ENCODE data around the gene RIN2. TPM values are rescaled to one million over a fixed set of nuclear protein-coding genes. Genes with fewer than 3 reads are reported as not detected.

The RIN2 gene
- total and polyA plus RNA-seq, 9 of the 15 experiments (the other 6 are each of a cell fraction or from before 2014, with no cell fraction given) = 0.09 TPM; not detected in 8

DNA sequence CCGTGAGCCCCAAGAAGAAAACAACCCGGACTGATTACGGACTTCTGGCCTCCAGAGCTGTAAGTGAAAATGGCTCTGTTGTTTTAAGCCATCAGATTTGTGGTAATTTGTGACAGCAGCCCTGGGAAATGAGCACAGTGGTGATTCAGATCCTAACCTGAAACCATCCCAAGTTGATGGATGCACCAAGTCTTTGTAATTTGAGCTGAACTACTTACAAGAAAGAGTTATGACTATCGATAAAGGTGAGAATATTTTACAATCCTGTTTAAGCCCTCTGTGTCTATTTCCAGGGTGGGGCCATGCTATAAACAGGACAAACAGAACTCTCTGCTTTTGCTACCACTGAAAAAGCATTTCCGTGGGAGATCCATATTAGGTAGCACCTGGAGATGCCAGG, 19.1 kb upstream of the RIN2 start (continued):
- TF ChIP-seq, protein P1, sequence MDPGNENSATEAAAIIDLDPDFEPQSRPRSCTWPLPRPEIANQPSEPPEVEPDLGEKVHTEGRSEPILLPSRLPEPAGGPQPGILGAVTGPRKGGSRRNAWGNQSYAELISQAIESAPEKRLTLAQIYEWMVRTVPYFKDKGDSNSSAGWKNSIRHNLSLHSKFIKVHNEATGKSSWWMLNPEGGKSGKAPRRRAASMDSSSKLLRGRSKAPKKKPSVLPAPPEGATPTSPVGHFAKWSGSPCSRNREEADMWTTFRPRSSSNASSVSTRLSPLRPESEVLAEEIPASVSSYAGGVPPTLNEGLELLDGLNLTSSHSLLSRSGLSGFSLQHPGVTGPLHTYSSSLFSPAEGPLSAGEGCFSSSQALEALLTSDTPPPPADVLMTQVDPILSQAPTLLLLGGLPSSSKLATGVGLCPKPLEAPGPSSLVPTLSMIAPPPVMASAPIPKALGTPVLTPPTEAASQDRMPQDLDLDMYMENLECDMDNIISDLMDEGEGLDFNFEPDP (CRISPR knock-in tag; IDR thresholded peaks at IDR 0.05) = no peak
- no peak for TF ChIP-seq HOXB6 (CRISPR knock-in tag; IDR thresholded peaks at IDR 0.05; ENCODE audit: borderline replicate concordance)
- no peak for TF ChIP-seq ARNT (IDR thresholded peaks at IDR 0.05)

DNA sequence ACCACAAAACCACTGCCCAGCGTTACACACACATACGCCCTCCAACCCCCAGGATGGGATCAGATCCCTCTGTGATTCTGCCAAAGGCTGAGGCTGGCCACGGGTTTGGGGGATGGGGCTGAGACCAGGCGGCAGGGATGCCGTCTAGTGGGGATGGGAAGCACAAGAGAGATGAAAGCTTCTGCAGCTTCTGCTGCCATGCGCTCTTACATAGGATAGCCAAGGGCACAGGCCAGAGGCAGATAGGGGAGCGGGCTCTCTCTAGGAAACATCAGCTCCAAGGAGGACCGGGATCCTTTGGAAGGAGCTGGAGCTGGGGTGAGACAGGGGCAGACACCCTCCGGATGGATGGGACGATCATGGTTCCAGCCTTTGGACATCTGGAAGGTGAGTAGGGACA, 18.7 kb upstream of the RIN2 start:
- no peaks in the 10 kb centered on the region for H4K20me1 ChIP-seq (replicated peaks; ENCODE audit: control insufficient read depth, insufficient read depth, low read length)
- no TSS peak for BruUV-seq (replicated peaks)
- no peaks in the 10 kb centered on the region for H3K9me1 ChIP-seq (ENCODE audit: control insufficient read depth, insufficient read depth, low read length)
- no peak overlapping the region for H2AFZ ChIP-seq (ENCODE audit: low read depth, low read length)
- ChIA-PET CTCF (ENCODE audit: low intra/inter-chr PET ratio) (no interaction called here), POLR2A (no interaction called here)
- H3K27ac ChIP-seq (ENCODE audit: extremely low read depth, low read depth, low read length) = no peak overlapping the region
- intact Hi-C loops (cut with micrococcal nuclease) = no loop called here
- H3K4me3 ChIP-seq = no peak overlapping the region
- no peaks in the 10 kb centered on the region for H3K27me3 ChIP-seq (ENCODE audit: control insufficient read depth in 2 of 2, insufficient read depth in 2 of 2, low read length in 2 of 2)
- H3K9me3 ChIP-seq (replicated peaks; ENCODE audit: control insufficient read depth, insufficient read depth, low read depth, low read length) = no peaks in the 10 kb centered on the region
- H3K4me1 ChIP-seq (replicated peaks in 1 of 2; ENCODE audit: control insufficient read depth in 2 of 2, insufficient read depth in 2 of 2, low read length in 2 of 2) = no peaks in the 10 kb centered on the region
- ATAC-seq = no peak
- H3K79me2 ChIP-seq (ENCODE audit: control insufficient read depth, insufficient read depth, low read length) = no peaks in the 10 kb centered on the region
- in situ Hi-C loops (cut with MboI) = no loop called here
- FAIRE-seq = no peak
- H3K4me2 ChIP-seq (ENCODE audit: insufficient read depth, low read length) = no peak overlapping the region
- H3K9ac ChIP-seq (ENCODE audit: insufficient read depth in 1 of 2, low read depth in 2 of 2, low read length in 2 of 2) = no peak overlapping the region
- no peak for DNase-seq (ENCODE audit: extremely low read depth in 1 of 4, low spot score in 3 of 4)
- H3K36me3 ChIP-seq (ENCODE audit: control insufficient read depth, insufficient read depth, low read length) = no peaks in the 10 kb centered on the region
- 0% methylated on average over 7 of the region's 10 CpGs for WGBS (ENCODE audit: insufficient coverage, low coverage, missing lambda C conversion rate)
- TF ChIP-seq, protein P2, sequence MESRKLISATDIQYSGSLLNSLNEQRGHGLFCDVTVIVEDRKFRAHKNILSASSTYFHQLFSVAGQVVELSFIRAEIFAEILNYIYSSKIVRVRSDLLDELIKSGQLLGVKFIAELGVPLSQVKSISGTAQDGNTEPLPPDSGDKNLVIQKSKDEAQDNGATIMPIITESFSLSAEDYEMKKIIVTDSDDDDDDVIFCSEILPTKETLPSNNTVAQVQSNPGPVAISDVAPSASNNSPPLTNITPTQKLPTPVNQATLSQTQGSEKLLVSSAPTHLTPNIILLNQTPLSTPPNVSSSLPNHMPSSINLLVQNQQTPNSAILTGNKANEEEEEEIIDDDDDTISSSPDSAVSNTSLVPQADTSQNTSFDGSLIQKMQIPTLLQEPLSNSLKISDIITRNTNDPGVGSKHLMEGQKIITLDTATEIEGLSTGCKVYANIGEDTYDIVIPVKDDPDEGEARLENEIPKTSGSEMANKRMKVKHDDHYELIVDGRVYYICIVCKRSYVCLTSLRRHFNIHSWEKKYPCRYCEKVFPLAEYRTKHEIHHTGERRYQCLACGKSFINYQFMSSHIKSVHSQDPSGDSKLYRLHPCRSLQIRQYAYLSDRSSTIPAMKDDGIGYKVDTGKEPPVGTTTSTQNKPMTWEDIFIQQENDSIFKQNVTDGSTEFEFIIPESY (CRISPR knock-in tag; IDR thresholded peaks at IDR 0.05) = no peak
- no peak for TF ChIP-seq NFIX (CRISPR knock-in tag; IDR thresholded peaks at IDR 0.05; ENCODE audit: low read depth)
- TF ChIP-seq DNMT1 (IDR thresholded peaks at IDR 0.05) = no peak
- TF ChIP-seq, protein P3, sequence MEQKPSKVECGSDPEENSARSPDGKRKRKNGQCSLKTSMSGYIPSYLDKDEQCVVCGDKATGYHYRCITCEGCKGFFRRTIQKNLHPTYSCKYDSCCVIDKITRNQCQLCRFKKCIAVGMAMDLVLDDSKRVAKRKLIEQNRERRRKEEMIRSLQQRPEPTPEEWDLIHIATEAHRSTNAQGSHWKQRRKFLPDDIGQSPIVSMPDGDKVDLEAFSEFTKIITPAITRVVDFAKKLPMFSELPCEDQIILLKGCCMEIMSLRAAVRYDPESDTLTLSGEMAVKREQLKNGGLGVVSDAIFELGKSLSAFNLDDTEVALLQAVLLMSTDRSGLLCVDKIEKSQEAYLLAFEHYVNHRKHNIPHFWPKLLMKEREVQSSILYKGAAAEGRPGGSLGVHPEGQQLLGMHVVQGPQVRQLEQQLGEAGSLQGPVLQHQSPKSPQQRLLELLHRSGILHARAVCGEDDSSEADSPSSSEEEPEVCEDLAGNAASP (IDR thresholded peaks at IDR 0.05) = no peak
- no peak for TF ChIP-seq GTF2E2 (tag; IDR thresholded peaks at IDR 0.05)
- no peak for TF ChIP-seq RBM39 (optimal IDR thresholded peaks at IDR 0.05; ENCODE audit: low read depth, low read length)
- TF ChIP-seq JUN (IDR thresholded peaks at IDR 0.05; ENCODE audit: borderline replicate concordance, low read depth, low read length) = no peak
- TF ChIP-seq JUN (CRISPR knock-in tag; IDR thresholded peaks at IDR 0.05; ENCODE audit: borderline replicate concordance) = no peak
- TF ChIP-seq, protein P4, sequence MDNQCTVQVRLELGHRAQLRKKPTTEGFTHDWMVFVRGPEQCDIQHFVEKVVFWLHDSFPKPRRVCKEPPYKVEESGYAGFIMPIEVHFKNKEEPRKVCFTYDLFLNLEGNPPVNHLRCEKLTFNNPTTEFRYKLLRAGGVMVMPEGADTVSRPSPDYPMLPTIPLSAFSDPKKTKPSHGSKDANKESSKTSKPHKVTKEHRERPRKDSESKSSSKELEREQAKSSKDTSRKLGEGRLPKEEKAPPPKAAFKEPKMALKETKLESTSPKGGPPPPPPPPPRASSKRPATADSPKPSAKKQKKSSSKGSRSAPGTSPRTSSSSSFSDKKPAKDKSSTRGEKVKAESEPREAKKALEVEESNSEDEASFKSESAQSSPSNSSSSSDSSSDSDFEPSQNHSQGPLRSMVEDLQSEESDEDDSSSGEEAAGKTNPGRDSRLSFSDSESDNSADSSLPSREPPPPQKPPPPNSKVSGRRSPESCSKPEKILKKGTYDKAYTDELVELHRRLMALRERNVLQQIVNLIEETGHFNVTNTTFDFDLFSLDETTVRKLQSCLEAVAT (IDR thresholded peaks at IDR 0.05) = no peak
